Natural killer cell (primary cell): Measurements from ENCODE around the gene BOC. TPM values are rescaled to one million over a fixed set of nuclear protein-coding genes. Genes with fewer than 3 reads are reported as not detected.

Experiments
- ATAC-seq, 3 donors: fragments of 150-1000 bp in 2 of 3; fragments of 200-7000 bp in 1 of 3; cut with Tn5 transposase; 1 replicate in 1 of 3; 2 replicates in 2 of 3; pipeline ENCODE4 v1.10.0; 2021; ENCODE audit warnings: mild to moderate bottlenecking in 2 of 3, moderate library complexity in 2 of 3
- DNase-seq, 2 donors: peaks; one replicate each; pipeline versions ENCODE4 v3.0.0 to v3.0.0-alpha.2; 2013 to 2021; ENCODE audit warnings: mixed read lengths in 1 of 2
- H3K27ac ChIP-seq: one replicate; pipeline ENCODE4 v1.5.1; 2013; ENCODE audit warnings: mild to moderate bottlenecking, low read length
- H3K27me3 ChIP-seq: one replicate; pipeline ENCODE4 v1.6.1; 2013; ENCODE audit warnings: low read length; ENCODE audit not compliant: control insufficient read depth, insufficient read depth
- H3K36me3 ChIP-seq: one replicate; pipeline ENCODE4 v1.6.1; 2013; ENCODE audit warnings: low read length; ENCODE audit not compliant: control insufficient read depth, insufficient read depth
- H3K4me1 ChIP-seq: one replicate; pipeline ENCODE4 v1.6.1; 2013; ENCODE audit warnings: low read length; ENCODE audit not compliant: control insufficient read depth, insufficient read depth
- H3K4me3 ChIP-seq: one replicate; pipeline ENCODE4 v1.5.1; 2013; ENCODE audit warnings: low read length
- H3K9me3 ChIP-seq: one replicate; pipeline ENCODE4 v1.6.1; 2013; ENCODE audit warnings: low read length; ENCODE audit not compliant: control insufficient read depth, insufficient read depth
- H3K27ac Mint-ChIP-seq, 2 donors: one replicate each; pipeline ENCODE4 v1.8.0; 2022; ENCODE audit warnings: mild to moderate bottlenecking in 2 of 2, mixed read lengths in 2 of 2, moderate library complexity in 1 of 2
- H3K27me3 Mint-ChIP-seq, 2 donors: one replicate each; pipeline ENCODE4 v1.8.0; 2022; ENCODE audit warnings: low read depth in 2 of 2, mixed read lengths in 2 of 2
- H3K36me3 Mint-ChIP-seq: one replicate; pipeline ENCODE4 v1.8.0; 2022; ENCODE audit warnings: mixed read lengths
- H3K4me1 Mint-ChIP-seq, 2 donors: one replicate each; pipeline ENCODE4 v1.8.0; 2022; ENCODE audit warnings: mixed read lengths in 2 of 2
- H3K4me3 Mint-ChIP-seq: one replicate; pipeline ENCODE4 v1.8.0; 2022; ENCODE audit warnings: mild to moderate bottlenecking, moderate library complexity, mixed read lengths
- H3K9me3 Mint-ChIP-seq, 2 donors: one replicate each; pipeline ENCODE4 v1.8.0; 2022; ENCODE audit warnings: mixed read lengths in 2 of 2
- CTCF ChIP-seq: fragments of 200-600 bp; IDR thresholded peaks from one replicate; pipeline ENCODE4 v1.8.0; 2022; ENCODE audit warnings: antibody characterized with exemption
- WGBS: methylation state at CpG from one replicate; pipeline ENCODE4 v1.1.7; 2013; ENCODE audit warnings: missing lambda C conversion rate; ENCODE audit not compliant: insufficient coverage; 5-methylcytosine and 5-hydroxymethylcytosine counted together
- intact Hi-C: fragments of 100-400 bp; cut with micrococcal nuclease; formaldehyde crosslinking; loops from one replicate; pipeline ENCODE4 v1.14.2; 2022
- total RNA-seq, 4 donors: library from RNA; stranded (reverse); fragments of 120-200 nt in 1 of 4; gene quantifications; one replicate each; pipeline versions ENCODE4 v1.2.3 to v1.2.4, GENCODE V29; 2013 to 2022

BOC gene
- total RNA-seq, 3 donors from 2014 or later (not counting 1 experiment from before 2014, with no cell fraction given) = 0.10 TPM; not detected in 2

GRCh38 chr3:113269661-113270060, 58.3 kb downstream of the BOC start:
- no peak overlapping the region for H3K4me3 ChIP-seq
- no peaks in the 10 kb centered on the region for H3K4me1 ChIP-seq
- no peaks in the 10 kb centered on the region for H3K36me3 ChIP-seq
- H3K36me3 Mint-ChIP-seq = no peaks in the 10 kb centered on the region
- H3K27ac ChIP-seq = no peak overlapping the region
- H3K4me3 Mint-ChIP-seq = no peak overlapping the region
- peaks cover 5 to 11% of the 10 kb centered on the region in 2 donors for H3K27me3 Mint-ChIP-seq
- TF ChIP-seq CTCF = no peak
- intact Hi-C loops = no loop called here
- no peak for DNase-seq
- H3K27ac Mint-ChIP-seq = no peak overlapping the region
- H3K9me3 ChIP-seq = no peaks in the 10 kb centered on the region
- no peaks in the 10 kb centered on the region for H3K4me1 Mint-ChIP-seq
- H3K27me3 ChIP-seq = no peaks in the 10 kb centered on the region
- no peak for ATAC-seq
- WGBS = 74% methylated on average over 3 of the region's 3 CpGs
- H3K9me3 Mint-ChIP-seq = no peaks in the 10 kb centered on the region

GRCh38 chr3:113270068-113270467, 58.7 kb downstream of the BOC start:
- Mint-ChIP-seq H3K27ac (no peak overlapping the region), H3K4me1 (no peaks in the 10 kb centered on the region), H3K4me3 (no peak overlapping the region), H3K9me3 (no peaks in the 10 kb centered on the region), H3K27me3 (peaks cover 5 to 11% of the 10 kb centered on the region in 2 donors), H3K36me3 (no peaks in the 10 kb centered on the region)
- ATAC-seq = no peak
- intact Hi-C loops = no loop called here
- Histone ChIP-seq H3K36me3 (no peaks in the 10 kb centered on the region), H3K4me1 (no peaks in the 10 kb centered on the region), H3K27me3 (no peaks in the 10 kb centered on the region), H3K4me3 (no peak overlapping the region), H3K9me3 (no peaks in the 10 kb centered on the region), H3K27ac (no peak overlapping the region)
- TF ChIP-seq CTCF = no peak
- no peak for DNase-seq
- 100% methylated on average over 2 of the region's 2 CpGs for WGBS

- Histone ChIP-seq H3K27ac (no peak overlapping the region), H3K27me3 (no peaks in the 10 kb centered on the region), H3K4me1 (peaks cover 3% of the 10 kb centered on the region), H3K36me3 (no peaks in the 10 kb centered on the region), H3K4me3 (no peak overlapping the region), H3K9me3 (no peaks in the 10 kb centered on the region)
- no peak overlapping the region for H3K4me3 Mint-ChIP-seq
- 91% methylated on average over 9 of the region's 9 CpGs for WGBS
- peaks cover 5 to 11% of the 10 kb centered on the region in 2 donors for H3K27me3 Mint-ChIP-seq
- DNase-seq (no peak), ATAC-seq (no peak)
- peaks cover 2% of the 10 kb centered on the region in 2 donors for H3K4me1 Mint-ChIP-seq
- no peaks in the 10 kb centered on the region for H3K9me3 Mint-ChIP-seq
- H3K36me3 Mint-ChIP-seq = no peaks in the 10 kb centered on the region
- no peak for TF ChIP-seq CTCF
- H3K27ac Mint-ChIP-seq = no peak overlapping the region
- intact Hi-C loops = no loop called here
Observed at GRCh38 chr3:113270786-113271185, 59.4 kb downstream of the BOC start.

- no peak overlapping the region for H3K27ac Mint-ChIP-seq
- H3K4me3 ChIP-seq = no peak overlapping the region
- 77% methylated on average over 9 of the region's 9 CpGs for WGBS
- no peaks in the 10 kb centered on the region for H3K36me3 Mint-ChIP-seq
- no peaks in the 10 kb centered on the region for H3K27me3 ChIP-seq
- no peaks in the 10 kb centered on the region for H3K36me3 ChIP-seq
- H3K9me3 ChIP-seq = no peaks in the 10 kb centered on the region
- H3K27ac ChIP-seq = no peak overlapping the region
- no peak overlapping the region for H3K4me3 Mint-ChIP-seq
- H3K27me3 Mint-ChIP-seq = peaks cover 5 to 11% of the 10 kb centered on the region in 2 donors
- H3K4me1 ChIP-seq = peaks cover 7% of the 10 kb centered on the region
- peaks cover 6% of the 10 kb centered on the region in 2 donors for H3K4me1 Mint-ChIP-seq
- no peaks in the 10 kb centered on the region for H3K9me3 Mint-ChIP-seq
- intact Hi-C loops = no loop called here
- DNase-seq (peak in 1 of 2 donors; percentile 29), ATAC-seq (no peak)
- TF ChIP-seq CTCF = no peak
Observed at GRCh38 chr3:113271189-113271588, 59.8 kb downstream of the BOC start.
